Cardiac septum (tissue), 1 donor: ENCODE measurements around the gene UGT1A9. TPM values are rescaled to one million over a fixed set of nuclear protein-coding genes. Genes with fewer than 3 reads are reported as not detected.
"Not testable (repeated sequence)": the region's sequence is repeated elsewhere in the genome, so short reads cannot be mapped to it uniquely, and the experiment has no call there.

Experiments used
- DNase-seq: peaks from one replicate; pipeline ENCODE4 v3.0.0-alpha.2; 2020; ENCODE audit warnings: low spot score
- intact Hi-C: fragments of 100-400 bp; cut with DNase I; formaldehyde crosslinking; loops from one replicate; pipeline ENCODE4 v1.14.0; 2022
- total RNA-seq: library from RNA; stranded (reverse); fragmentation: NEBNext Ultra II Directional; extraction: Animal tissue kit (Norgen Biotek cat#: 25700); gene quantifications from one replicate; pipeline ENCODE4 v1.2.1, GENCODE V29; 2021
- donor health status: DM: no; HTN: no; CAD: no.

The UGT1A9 gene
- total RNA-seq, 1 donor from 2014 or later, result not detected

DNA sequence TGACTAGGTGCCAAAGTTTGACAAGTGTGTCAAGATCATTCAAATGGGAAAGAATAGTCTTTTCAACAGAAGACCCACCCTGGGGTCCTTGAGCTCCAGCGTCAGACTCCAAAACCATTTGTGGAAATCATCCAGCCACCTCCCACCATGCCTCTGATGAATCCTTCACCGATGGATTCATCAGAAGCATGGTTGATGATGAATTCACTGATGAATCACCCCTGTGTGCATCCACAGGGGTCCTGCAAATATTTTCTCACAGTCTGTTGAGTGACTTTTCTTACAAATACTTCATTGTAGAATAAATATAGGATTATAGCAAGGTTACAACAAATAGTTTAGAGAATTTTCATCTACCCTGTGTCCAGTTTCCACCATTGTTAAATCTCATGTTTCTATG, 4.3 kb downstream of the UGT1A9 start:
- no peak for DNase-seq
- intact Hi-C loops, result no loop called here

DNA sequence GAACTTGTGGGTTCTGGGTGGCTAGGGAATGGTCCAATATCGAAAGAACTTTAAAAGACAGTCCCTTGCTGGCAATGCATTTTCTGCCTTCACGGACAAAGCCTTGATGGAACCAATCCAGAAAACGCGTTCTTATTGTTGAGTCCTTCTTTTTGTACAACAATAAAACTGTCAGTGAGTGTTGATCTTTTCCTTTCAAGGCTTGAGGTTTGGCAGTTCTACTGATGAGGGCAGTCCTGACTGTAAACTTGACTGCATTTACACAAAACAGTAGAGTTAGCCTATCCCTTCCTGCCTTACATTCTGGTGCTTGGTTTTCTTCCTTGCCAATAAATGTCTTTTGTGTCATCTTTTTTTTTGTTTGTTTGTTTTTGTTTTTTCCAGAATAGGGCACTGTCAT, 7.5 kb downstream of the UGT1A9 start:
- DNase-seq, result no peak
- intact Hi-C loops, result no loop called here

DNA sequence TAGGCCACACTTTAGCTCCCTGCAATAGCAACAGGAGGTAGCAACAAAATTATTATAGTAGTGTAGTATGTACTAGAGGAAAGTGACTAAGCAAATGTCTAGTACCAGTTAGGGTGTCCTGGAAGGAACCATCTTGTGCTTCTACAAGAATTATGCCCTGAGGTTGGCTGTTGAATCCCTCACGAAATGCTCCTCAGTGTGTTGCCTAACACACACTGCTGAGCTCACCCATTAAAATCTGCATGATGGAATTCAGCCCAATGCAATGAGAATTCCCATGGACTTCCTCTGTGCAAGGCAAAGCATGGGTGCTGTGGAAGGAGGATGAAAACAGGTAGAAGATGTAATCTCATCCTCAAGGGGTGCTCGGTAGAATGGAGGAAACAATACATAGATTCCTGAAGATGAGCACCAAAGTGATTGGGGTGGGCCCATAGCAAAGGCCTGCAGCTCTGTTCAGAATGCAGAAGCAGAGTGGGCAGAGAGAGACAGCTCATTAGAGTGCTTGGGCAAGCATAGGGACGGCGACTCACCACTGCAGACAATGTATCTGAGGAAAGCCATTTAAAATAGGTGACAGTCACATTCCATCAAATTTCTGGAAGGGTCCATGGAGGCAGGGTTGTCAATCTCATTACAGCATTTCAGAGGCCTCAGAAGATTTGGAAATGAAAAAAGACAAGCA, 8.8 kb downstream of the UGT1A9 start:
- intact Hi-C loops, result no loop called here
- no peak for DNase-seq

DNA sequence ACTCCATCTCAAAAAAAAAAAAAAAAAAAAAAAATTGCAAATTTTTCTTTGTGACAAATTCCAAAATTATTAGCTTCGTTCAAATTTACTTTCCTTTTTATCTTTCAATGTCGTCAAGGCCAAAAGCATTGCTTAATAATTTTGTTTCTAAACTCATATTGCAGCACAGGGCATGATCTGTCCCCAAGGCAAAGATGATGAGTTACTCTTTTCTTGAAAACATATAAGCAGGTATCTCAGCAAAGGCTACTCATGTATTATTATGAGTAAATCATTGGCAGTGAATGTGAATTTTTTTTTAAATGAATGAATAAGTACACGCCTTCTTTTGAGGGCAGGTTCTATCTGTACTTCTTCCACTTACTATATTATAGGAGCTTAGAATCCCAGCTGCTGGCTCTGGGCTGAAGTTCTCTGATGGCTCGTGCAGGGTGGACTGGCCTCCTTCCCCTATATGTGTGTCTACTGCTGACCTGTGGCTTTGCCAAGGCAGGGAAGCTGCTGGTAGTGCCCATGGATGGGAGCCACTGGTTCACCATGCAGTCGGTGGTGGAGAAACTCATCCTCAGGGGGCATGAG, 9.9 kb downstream of the UGT1A9 start, which contains the start of gene UGT1A7:
UGT1A7 (plus strand) TSS at position 381 of the 579 bp plus-strand sequence; CDS start at position 418, 37 bp downstream.
- intact Hi-C loops, result no loop called here
- no peak for DNase-seq

DNA sequence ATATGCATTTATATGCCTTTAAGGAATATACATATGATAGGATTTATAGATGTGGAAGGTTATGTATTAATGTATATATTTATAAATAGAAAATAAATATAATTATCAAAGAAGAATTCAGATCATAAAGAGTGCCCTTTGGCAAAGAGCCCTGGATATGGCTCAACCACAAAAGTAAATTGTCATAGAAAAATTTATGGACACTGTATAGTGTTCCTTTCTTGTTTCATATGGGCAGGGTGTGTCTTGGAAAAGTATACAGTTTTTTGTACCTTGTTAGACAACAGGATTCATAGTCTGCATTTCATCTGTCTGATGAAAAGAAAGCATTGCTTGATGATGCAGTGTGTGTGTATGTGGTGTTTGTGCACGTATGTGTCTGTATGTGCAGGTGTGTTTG, 12.9 kb downstream of the UGT1A9 start:
- intact Hi-C loops, result no loop called here
- no peak for DNase-seq

DNA sequence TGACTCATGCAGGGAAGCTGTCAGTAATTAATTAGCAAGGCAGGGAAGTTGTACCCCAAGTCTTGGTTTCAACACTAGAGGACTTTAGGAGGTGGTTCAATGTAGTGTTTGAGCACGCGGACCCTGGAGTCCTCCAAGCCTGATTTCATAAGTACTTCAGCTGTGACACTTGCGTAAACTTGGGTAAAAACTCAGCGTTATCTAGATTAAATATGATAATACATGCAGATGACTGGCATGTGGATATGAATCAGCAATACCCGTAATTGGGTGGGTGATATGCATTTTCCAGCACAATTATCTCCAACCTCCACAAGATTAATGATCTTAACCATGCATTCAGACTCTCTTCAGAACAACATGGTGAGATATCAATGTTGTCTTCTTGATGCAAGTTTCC, 15.2 kb downstream of the UGT1A9 start:
- intact Hi-C loops, result no loop called here

DNA sequence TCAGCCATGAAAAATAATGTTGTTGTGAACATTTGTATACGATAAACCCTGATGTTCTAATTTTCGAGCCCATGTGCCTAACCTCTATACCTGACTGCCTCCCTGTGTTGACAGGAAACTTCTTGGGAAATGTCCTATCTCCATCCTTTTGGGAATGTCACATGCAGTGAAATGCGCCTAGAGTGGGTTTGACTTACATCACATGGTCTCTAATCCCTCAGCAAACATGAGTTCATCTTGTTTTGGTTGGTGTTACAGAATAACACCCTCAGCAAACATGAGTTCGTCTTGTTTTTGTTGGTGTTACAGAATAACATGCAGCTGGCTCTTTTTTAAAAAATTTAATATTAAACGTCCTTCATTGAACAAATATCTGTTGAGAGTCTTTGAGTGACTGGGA, 16.6 kb downstream of the UGT1A9 start:
- no peak for DNase-seq
- intact Hi-C loops, result no loop called here

More for the DNA sequence above, 15.2 kb downstream of the UGT1A9 start:
- DNase-seq, result no peak

DNA sequence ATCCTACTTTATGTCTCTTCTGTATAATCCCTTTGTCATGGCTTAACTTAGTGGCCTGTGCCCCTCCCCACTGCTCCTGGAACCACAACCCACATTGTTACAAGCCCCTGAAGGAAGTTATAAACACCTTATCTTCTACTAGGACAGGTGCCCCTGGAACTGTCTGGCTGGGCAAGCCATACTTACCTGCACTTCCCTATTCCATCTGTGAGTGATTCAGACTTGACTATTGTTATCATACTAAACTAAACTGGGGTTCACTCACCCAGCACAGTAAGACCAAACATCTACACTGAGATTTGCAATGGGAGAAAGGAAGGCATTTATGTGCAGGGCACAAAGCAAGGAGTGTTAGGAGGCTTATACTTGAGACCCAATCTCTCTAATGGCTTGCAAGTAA, 17.3 kb downstream of the UGT1A9 start:
- DNase-seq, result no peak
- intact Hi-C loops, result no loop called here

DNA sequence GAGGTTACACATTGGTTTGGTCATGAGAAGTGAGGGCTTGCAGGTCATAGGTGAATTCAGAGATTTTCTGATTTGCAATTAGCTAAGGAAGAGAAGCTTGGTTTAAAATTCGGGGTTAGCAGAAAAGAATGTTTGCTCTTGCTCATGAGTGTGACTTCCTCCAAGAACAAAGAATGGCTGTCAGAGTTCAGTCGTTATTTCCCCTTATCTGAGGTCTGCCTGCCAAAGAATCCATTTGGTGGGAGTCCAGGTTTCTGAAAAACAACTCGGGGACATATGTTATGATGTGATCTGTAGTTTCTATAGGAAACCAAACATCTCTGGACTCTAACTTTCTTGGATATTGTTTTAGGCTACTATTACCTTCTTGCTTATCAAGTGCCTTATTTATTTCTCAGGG, 17.8 kb downstream of the UGT1A9 start:
- DNase-seq, result no peak
- intact Hi-C loops, result no loop called here

DNA sequence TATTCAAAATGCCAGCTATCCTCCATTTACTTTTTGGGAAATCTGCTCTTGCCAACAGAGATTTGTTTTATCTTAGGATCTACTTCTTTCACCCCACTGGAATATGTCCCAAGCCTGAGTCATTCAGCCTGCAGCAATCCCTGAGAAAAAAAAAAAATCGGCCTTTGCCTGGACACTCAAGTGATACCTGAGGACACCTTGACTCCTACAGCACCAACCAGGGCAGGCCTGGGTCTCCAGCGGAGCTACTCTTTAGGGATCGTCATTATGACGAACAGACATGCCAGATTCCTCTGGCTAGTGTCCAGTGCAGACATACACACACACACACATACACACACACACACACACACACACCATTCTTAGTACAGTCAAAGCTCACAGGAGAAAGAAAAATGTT, 18.7 kb downstream of the UGT1A9 start:
- intact Hi-C loops, result no loop called here
- DNase-seq, result no peak

DNA sequence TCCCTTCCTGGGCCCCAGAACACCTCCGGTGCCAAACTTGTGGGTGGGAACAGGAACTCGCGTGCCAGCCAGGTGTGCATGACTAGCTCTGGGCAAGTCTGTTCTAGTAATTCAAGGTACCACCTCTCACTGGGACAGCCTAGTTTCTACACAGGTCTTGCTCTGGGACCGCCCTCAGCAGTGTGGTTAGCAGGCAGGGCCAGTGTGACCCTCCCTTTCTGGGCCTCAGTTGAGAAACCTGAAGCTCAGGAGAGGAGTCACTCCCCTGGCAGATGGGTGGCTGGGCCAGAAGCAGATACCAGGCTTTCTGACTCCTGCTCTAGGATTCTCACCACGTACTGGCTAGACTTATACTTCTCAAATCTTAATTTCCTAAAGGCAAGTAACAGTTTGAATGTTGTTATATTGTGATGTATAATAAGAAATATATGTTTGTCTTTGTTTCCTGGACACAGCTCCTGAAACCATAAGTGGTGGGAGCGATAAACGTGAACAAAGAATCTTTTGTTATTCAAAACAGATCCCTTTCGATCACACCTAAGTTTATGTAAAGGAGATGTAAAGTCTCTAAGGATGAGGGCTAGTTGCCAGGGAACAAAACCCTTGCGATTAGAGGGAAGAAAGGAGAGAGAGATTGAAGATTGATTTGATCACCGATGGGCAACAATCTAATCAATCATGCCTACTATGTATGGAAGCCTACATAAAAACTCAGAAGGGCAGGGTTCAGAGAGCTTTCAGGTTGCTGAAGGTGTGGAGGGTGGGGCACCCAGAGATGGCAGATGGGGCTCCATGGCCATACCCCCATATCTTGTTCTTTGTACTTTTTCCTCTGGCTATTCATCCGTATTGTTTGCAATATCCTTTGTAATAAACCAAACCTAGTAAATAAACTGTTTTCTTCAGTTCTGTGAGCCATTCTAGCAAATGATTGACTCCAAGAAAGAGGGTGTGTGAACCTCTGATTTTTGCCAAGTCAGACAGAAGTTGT, 20.0 kb downstream of the UGT1A9 start:
- intact Hi-C loops, result no loop called here
- DNase-seq, result no peak

DNA sequence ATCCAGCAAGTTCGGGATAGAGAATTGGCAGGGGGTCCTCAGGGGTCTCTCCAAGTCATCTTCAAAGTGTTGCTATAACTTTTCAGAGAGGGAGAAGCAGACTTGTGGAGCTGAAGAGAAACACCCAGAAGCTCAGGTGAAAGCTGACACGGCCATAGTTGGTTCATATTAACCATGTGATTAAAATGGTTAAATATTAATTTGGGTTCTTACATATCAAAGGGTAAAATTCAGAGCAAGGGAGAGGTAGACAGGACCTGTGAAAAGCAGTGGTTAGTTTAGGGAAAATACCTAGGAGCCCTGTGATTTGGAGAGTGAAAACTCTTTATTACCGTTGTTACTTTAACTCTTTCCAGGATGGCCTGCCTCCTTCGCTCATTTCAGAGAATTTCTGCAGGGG, 20.9 kb downstream of the UGT1A9 start, which contains the start of gene UGT1A6:
UGT1A6 (plus strand) TSS at position 243 of the 400 bp plus-strand sequence; CDS start at position 358, 115 bp downstream.
- DNase-seq, result no peak
- intact Hi-C loops, result no loop called here

DNA sequence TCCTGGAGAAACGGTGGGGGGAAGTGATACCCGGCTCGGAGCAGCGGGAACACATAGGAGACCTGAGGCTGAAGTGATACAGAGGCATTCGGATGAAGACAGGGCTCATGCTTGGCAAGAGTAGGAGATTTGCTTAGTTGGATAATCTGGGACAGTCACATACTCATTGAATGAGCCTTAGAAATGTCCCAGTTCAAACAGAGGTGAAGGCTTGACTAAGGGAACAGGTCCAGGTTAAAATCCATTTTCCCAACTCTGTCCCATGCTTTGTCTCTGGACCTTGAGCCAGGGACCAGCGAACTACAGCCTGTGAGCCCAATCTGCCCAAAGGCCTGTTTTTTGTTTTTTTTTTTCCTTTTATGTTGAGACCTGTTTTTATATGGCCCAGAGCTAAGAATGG, 22.3 kb downstream of the UGT1A9 start:
- no peak for DNase-seq
- intact Hi-C loops, result no loop called here

DNA sequence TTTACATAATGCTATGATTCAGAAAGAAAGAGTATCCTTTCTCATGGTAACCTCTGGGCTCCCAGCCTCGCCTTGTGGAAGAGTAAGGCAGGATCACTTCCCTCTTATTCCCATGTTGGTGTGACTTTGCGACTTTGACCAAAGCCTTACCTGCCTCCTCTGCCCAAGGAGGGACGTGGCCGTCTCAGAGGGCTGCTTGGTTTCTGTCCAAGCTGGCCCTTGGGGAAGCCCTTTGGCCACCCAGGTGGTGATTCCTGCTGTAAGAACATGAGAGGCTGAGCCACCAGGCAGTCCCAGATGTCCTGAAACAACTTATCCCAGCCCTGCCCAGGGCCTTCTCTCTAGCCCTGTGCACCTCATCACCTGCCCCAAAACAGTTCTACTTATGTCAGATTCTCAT, 27.0 kb downstream of the UGT1A9 start:
- DNase-seq, result no peak
- intact Hi-C loops, result no loop called here

DNA sequence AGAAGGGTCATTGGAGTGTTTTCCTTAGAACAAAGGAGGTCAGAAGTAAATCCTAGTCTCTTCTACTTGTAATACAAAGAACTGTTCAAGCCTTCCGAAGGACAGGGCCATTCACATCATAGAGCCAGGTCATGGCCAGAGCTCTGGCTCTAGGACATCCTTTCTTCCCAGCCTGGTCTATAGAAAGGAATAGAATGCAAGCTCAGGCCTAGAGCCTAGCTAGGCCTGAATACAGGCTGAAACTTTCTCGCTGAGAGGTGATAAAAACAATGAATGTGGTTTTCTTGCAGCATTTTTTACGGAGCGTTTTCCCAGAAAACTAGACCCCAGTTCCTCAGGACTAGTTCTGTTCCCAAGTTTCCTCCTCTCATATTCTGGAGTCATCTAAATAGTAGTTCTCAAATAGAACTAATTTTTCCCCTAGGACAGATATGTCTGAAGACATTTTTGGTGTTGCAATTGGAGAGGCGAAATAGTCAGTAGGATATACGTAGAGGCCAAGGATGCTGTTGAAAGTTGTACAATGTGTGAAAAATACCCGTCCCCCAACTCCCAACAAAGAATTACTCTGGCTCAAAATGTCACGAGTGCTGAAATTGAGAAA, 27.8 kb downstream of the UGT1A9 start:
- no peak for DNase-seq
- intact Hi-C loops, result no loop called here

DNA sequence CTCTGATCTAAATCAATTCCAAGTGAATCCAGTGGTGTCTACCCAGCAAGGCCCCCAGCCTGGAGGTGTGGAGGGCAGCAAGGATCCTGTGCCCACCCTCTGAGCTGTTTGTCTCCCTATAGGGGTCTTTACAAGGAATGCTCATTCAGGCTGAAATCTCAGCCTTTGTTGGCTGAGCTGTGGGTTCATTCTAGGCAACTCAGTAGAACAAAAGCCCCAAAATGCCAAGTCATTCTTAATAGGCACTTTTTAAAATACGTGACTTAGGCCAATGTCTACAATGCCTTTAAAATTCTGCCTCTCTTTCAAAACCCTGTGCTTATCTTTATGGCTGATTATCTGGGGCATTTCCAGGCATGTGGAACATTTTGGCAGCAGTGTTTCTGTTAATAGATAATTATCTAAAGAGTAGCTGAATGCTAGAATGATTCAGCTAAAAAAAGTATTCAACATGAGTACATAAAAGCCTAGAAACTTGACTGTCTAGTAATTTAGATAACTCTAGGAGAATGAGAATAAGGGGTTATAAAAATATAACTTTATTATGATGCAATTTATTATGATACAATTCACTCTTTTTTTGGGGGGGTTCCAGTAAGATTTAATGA, 28.4 kb downstream of the UGT1A9 start:
- intact Hi-C loops, result no loop called here
- no peak for DNase-seq

DNA sequence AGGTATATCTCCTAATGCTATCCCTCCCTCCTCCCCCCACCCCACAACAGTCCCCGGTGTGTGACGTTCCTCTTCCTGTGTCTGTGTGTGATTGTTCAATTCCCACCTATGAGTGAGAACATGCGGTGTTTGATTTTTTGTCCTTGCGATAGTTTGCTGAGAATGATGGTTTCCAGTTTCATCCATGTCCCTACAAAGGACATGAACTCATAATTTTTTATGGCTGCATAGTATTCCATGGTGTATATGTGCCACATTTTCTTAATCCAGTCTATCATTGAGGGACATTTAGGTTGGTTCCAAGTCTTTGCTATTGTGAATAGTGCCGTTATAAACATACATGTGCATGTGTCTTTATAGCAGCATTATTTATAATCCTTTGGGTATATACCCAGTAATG, 29.1 kb downstream of the UGT1A9 start:
- DNase-seq, intact Hi-C loops: not testable (repeated sequence)

DNA sequence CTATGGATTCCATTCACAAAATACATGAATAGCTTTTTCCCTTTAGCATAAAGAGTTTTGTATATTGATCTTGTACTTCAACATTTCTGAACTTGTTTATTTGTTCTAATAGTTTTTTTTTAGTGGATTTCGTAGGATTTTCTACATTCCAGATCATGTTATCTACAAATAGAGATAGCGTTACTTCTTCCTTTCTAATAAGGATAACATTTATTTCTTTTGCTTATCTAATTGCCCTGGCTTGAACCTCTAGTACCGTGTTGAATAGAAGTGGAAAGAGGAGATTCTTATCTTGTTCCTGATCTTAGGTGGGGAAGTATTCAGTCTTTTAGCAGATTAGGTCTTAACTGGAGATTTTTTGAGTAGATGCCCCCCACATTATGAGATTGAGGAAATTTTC, 30.5 kb downstream of the UGT1A9 start:
- no peak for DNase-seq
- intact Hi-C loops, result no loop called here

DNA sequence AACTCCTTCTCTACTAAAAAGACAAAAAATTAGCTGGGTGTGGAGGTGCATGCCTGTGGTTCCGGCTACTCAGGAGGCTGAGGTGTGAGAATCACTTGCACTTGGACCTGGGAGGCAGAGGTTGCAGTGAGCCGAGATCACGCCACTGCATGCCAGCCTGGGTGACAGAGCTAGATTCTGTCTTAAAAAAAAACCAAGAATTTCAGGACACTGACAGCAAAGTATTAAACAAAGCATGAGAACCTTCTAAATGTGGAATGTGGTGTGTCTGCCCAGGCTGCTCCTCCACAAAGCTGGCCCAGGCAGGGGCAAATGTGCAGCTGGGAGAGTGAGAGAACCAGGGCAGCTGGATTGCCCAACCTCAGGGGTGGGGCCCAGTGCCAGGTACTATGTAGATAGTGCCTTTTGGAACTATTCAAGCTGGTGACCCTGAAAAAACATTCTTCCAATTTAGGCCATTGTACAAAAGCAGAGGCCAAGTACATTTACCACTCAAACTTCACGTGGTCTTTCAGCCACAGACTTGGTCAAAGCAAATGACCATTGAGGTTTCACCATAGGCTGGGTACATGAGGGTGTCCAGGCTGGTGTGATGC, 34.3 kb downstream of the UGT1A9 start:
- intact Hi-C loops, result no loop called here
- no peak for DNase-seq
